ENCODE results near the gene EP400. TPM values are rescaled to one million over a fixed set of nuclear protein-coding genes. Genes with fewer than 3 reads are reported as not detected.

The EP400 gene
- 53.3 and 61.7 TPM in 2 replicates for total RNA-seq (2021)
- long read RNA-seq, partial matches to known transcripts = 40 of 85 reads
- long read RNA-seq, other reads (novel, unspliced or antisense) = 40 of 85 reads

DNA sequence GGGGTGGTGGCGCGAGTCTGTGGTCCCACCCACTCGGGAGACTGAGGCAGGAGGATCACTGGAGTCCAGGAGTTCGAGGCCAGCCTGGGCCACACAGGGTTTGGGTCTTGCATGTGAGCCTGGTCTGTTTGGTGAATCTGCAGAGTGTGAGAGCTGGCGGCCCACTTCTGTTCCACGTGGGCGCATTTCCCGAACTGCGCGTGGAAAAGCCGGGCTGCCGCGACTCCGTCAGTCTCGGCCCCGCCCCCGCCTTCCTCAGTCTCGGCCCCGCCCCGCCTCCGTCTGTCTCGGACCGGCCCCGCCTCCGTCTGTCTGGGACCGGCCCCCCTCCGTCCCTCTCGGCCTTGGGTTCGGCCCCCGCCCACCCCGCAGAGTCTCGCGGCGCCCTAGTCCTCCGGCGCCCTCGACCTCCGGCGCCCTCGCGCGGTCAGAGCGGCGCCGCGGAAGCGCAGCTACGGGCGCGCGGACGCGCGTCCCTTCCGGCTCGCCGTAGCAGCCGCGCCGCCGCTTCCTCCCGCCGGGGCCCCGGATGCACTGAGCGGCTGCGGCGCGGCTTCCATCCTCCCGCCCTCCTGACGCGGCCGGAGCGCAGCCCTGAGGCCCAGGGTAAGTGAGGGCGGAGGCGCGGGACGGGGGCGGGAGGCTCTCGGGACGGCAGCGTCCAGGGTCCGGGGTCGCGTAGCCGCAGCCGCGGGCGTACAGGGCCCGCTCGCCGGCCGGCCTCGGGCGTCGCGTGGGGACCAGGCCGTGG lies at the start of gene EP400:
Gene EP400 (plus strand): TSS at position 512 of the 751 bp plus-strand sequence. CDS start 10,678 bp downstream, outside the sequence.
- no peak within 1 kb of the TSS for H4K5ac ChIP-seq (ENCODE audit: insufficient read length, low read depth, low read length)
- H4K91ac ChIP-seq (ENCODE audit: insufficient read length, low read depth, low read length) = no peak within 1 kb of the TSS
- H2BK20ac ChIP-seq (ENCODE audit: low read depth, low read length, poor library complexity, severe bottlenecking) = no peak within 1 kb of the TSS
- no peak within 1 kb of the TSS for H2AK5ac ChIP-seq (ENCODE audit: insufficient read length, low read length)
- no peak within 1 kb of the TSS for H3T11ph ChIP-seq (ENCODE audit: low read length)
- DNase-seq = peak; percentile 93
- no peak within 1 kb of the TSS for H2AFZ ChIP-seq (ENCODE audit: low read length)
- no peak within 1 kb of the TSS for H3K56ac ChIP-seq (ENCODE audit: insufficient read length, low read depth, low read length)
- peaks cover 11% of the 10 kb centered on the region for H3K79me1 ChIP-seq (ENCODE audit: insufficient read depth, low read depth, low read length, poor library complexity, severe bottlenecking)
- H3K4me2 ChIP-seq (ENCODE audit: insufficient read depth, insufficient read length, low read length) = peak within 1 kb of the TSS; percentile 41
- peaks cover 14% of the 10 kb centered on the region; the same call in 1 of the 2 replicates for H3K79me2 ChIP-seq (ENCODE audit: insufficient read depth, low read length)
- Mint-ChIP-seq H3K4me1 (peaks cover 3 to 8% of the 10 kb centered on the region in 2 experiments), H3K27me3 (ENCODE audit: low read depth) (peaks cover 2% of the 10 kb centered on the region), H3K4me3 (peak within 1 kb of the TSS; percentile 90 to 96), H3K36me3 (ENCODE audit: insufficient read depth in 1 of 3, low read depth in 3 of 3) (peaks cover 6 to 18% (median 10%) of the 10 kb centered on the region in 3 experiments; a peak in 6 of 7 replicates), H3K27ac (peak within 1 kb of the TSS in 2 of 3 experiments; percentile 72 to 91; a peak in 5 of 7 replicates), H3K9me3 (no peaks in the 10 kb centered on the region)
- H3K23ac ChIP-seq (ENCODE audit: insufficient read length, low read depth, low read length) = no peak within 1 kb of the TSS
- TF ChIP-seq, protein P1, sequence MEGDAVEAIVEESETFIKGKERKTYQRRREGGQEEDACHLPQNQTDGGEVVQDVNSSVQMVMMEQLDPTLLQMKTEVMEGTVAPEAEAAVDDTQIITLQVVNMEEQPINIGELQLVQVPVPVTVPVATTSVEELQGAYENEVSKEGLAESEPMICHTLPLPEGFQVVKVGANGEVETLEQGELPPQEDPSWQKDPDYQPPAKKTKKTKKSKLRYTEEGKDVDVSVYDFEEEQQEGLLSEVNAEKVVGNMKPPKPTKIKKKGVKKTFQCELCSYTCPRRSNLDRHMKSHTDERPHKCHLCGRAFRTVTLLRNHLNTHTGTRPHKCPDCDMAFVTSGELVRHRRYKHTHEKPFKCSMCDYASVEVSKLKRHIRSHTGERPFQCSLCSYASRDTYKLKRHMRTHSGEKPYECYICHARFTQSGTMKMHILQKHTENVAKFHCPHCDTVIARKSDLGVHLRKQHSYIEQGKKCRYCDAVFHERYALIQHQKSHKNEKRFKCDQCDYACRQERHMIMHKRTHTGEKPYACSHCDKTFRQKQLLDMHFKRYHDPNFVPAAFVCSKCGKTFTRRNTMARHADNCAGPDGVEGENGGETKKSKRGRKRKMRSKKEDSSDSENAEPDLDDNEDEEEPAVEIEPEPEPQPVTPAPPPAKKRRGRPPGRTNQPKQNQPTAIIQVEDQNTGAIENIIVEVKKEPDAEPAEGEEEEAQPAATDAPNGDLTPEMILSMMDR (conservative IDR thresholded peaks at IDR 0.05) = peak; percentile 61
- no CpG with 5 or more reads among the region's 97 CpGs for WGBS (ENCODE audit: extremely low coverage, insufficient read length, low lambda C conversion rate)
- no peak within 1 kb of the TSS for H3K4ac ChIP-seq (ENCODE audit: low read depth, low read length)
- H2BK12ac ChIP-seq (ENCODE audit: insufficient read length, low read depth, low read length) = no peak within 1 kb of the TSS
- H3K27ac ChIP-seq (ENCODE audit: insufficient read length, low read depth, low read length) = no peak within 1 kb of the TSS
- H3K27me3 ChIP-seq (ENCODE audit: insufficient read depth, low read length) = no peaks in the 10 kb centered on the region
- H3K9ac ChIP-seq (ENCODE audit: extremely low read depth, insufficient read length, low read length) = peak within 1 kb of the TSS; percentile 75
- peak within 1 kb of the TSS; percentile 43 for H3K18ac ChIP-seq (ENCODE audit: insufficient read length, low read depth, low read length)
- no peaks in the 10 kb centered on the region for H3K9me3 ChIP-seq (ENCODE audit: control insufficient read depth, low read depth, low read length)
- H2BK5ac ChIP-seq (ENCODE audit: insufficient read length, low read length) = no peak within 1 kb of the TSS
- H2BK15ac ChIP-seq (ENCODE audit: low read depth, low read length) = no peak within 1 kb of the TSS; the same call in 1 of the 2 replicates
- peak within 1 kb of the TSS; percentile 85 for H3K14ac ChIP-seq (ENCODE audit: insufficient read depth, low read length)
- no peaks in the 10 kb centered on the region for H4K20me1 ChIP-seq (ENCODE audit: control insufficient read depth, insufficient read depth, insufficient read length)
- no peak within 1 kb of the TSS for H2BK120ac ChIP-seq (ENCODE audit: low read depth, low read length, poor library complexity, severe bottlenecking)
- no peak within 1 kb of the TSS for H4K8ac ChIP-seq (replicated peaks; ENCODE audit: insufficient read length, low read depth, low read length)
- H3K23me2 ChIP-seq (ENCODE audit: insufficient read length, low read depth, low read length, poor library complexity, severe bottlenecking) = no peaks in the 10 kb centered on the region
- H3K4me1 ChIP-seq (ENCODE audit: insufficient read depth, low read length) = peaks cover 4% of the 10 kb centered on the region; the same call in 1 of the 2 replicates
